GM12878 (cell line): ENCODE results near the gene MAP1S.

Source experiments
- BRCA1 ChIP-seq: IDR thresholded peaks from 2 replicates; pipeline ENCODE4 v1.6.1; 2011; ENCODE audit warnings: low read depth, low read length, improper control_type of control experiment
- CREM ChIP-seq: IDR thresholded peaks from 2 replicates; pipeline ENCODE4 v1.6.1; 2014; ENCODE audit warnings: antibody characterized with exemption, low read depth
- LARP7 ChIP-seq: fragments of 450-650 bp; IDR thresholded peaks from 2 replicates; pipeline ENCODE4 v1.6.1; 2017; ENCODE audit warnings: mild to moderate bottlenecking
- POU2F2 ChIP-seq: IDR thresholded peaks from 3 replicates; pipeline ENCODE4 v1.6.1; 2011; ENCODE audit warnings: low read depth, mild to moderate bottlenecking, low read length, borderline replicate concordance
- RFX5 ChIP-seq: IDR thresholded peaks from 2 replicates; pipeline ENCODE4 v1.6.1; 2011; ENCODE audit warnings: low read depth, low read length, improper control_type of control experiment
- YY1 ChIP-seq: IDR thresholded peaks from 2 replicates; pipeline ENCODE4 v1.6.1; 2011; ENCODE audit warnings: low read depth, mild to moderate bottlenecking, low read length
- TF ChIP-seq, protein P1 (sequence below), 3 experiments: IDR thresholded peaks in 2 of 3; conservative IDR thresholded peaks in 1 of 3; 2 replicates each; pipeline ENCODE4 v1.5.1; 2011; ENCODE audit warnings: low read depth in 3 of 3, low read length in 3 of 3, mild to moderate bottlenecking in 3 of 3, control low read depth in 2 of 3, moderate library complexity in 2 of 3, inconsistent platforms in 1 of 3, mixed read lengths in 1 of 3; ENCODE audit not compliant: control insufficient read depth in 2 of 3, insufficient read depth in 1 of 3; ENCODE audit errors: extremely low read depth in 1 of 3
- TF ChIP-seq, protein P2 (sequence below): fragments of 450-650 bp; IDR thresholded peaks from 2 replicates; pipeline ENCODE4 v1.6.1; 2018; ENCODE audit warnings: mild to moderate bottlenecking, low read depth, moderate library complexity; ENCODE audit not compliant: partially characterized antibody
- TF ChIP-seq, protein P3 (sequence below): fragments of 450-650 bp; IDR thresholded peaks from 2 replicates; pipeline ENCODE4 v1.6.1; 2017; ENCODE audit warnings: borderline replicate concordance
- TF ChIP-seq, protein P4 (sequence below): fragments of 450-650 bp; IDR thresholded peaks from 2 replicates; pipeline ENCODE4 v1.6.1; 2014; ENCODE audit warnings: mild to moderate bottlenecking

DNA sequence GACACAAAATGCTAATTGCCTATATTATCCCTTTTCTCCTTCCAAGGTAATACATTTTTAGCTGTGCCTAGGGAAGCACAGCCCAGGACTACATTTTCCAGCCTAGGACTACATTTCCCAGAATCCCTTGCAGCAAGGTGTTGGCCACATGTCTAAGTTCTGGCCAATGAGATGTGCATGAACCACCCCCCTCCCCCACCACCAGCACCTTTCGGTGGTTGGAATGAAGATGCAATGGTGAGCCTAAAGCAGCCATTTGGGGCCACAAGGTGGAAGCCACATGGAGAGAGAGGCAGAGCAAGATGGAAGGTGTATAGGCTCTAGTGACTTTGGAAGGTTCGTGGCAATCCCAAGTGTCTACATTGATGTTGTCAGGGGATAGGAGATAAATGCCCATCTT lies 47.4 kb upstream of the MAP1S start:
- no peak for TF ChIP-seq BRCA1
- TF ChIP-seq RFX5 = no peak
- TF ChIP-seq, protein P1, sequence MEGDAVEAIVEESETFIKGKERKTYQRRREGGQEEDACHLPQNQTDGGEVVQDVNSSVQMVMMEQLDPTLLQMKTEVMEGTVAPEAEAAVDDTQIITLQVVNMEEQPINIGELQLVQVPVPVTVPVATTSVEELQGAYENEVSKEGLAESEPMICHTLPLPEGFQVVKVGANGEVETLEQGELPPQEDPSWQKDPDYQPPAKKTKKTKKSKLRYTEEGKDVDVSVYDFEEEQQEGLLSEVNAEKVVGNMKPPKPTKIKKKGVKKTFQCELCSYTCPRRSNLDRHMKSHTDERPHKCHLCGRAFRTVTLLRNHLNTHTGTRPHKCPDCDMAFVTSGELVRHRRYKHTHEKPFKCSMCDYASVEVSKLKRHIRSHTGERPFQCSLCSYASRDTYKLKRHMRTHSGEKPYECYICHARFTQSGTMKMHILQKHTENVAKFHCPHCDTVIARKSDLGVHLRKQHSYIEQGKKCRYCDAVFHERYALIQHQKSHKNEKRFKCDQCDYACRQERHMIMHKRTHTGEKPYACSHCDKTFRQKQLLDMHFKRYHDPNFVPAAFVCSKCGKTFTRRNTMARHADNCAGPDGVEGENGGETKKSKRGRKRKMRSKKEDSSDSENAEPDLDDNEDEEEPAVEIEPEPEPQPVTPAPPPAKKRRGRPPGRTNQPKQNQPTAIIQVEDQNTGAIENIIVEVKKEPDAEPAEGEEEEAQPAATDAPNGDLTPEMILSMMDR (IDR thresholded peaks at IDR 0.05 in 2 of 3, conservative IDR thresholded peaks at IDR 0.05 in 1 of 3; ENCODE audit: control insufficient read depth in 2 of 3, extremely low read depth in 1 of 3, insufficient read depth in 1 of 3, low read depth in 3 of 3, low read length in 3 of 3) = no peak
- peak; percentile 22; the same call in 1 of the 2 replicates for TF ChIP-seq YY1
- no peak for TF ChIP-seq POU2F2
- TF ChIP-seq, protein P2, sequence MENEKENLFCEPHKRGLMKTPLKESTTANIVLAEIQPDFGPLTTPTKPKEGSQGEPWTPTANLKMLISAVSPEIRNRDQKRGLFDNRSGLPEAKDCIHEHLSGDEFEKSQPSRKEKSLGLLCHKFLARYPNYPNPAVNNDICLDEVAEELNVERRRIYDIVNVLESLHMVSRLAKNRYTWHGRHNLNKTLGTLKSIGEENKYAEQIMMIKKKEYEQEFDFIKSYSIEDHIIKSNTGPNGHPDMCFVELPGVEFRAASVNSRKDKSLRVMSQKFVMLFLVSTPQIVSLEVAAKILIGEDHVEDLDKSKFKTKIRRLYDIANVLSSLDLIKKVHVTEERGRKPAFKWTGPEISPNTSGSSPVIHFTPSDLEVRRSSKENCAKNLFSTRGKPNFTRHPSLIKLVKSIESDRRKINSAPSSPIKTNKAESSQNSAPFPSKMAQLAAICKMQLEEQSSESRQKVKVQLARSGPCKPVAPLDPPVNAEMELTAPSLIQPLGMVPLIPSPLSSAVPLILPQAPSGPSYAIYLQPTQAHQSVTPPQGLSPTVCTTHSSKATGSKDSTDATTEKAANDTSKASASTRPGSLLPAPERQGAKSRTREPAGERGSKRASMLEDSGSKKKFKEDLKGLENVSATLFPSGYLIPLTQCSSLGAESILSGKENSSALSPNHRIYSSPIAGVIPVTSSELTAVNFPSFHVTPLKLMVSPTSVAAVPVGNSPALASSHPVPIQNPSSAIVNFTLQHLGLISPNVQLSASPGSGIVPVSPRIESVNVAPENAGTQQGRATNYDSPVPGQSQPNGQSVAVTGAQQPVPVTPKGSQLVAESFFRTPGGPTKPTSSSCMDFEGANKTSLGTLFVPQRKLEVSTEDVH = no peak
- TF ChIP-seq, protein P3, sequence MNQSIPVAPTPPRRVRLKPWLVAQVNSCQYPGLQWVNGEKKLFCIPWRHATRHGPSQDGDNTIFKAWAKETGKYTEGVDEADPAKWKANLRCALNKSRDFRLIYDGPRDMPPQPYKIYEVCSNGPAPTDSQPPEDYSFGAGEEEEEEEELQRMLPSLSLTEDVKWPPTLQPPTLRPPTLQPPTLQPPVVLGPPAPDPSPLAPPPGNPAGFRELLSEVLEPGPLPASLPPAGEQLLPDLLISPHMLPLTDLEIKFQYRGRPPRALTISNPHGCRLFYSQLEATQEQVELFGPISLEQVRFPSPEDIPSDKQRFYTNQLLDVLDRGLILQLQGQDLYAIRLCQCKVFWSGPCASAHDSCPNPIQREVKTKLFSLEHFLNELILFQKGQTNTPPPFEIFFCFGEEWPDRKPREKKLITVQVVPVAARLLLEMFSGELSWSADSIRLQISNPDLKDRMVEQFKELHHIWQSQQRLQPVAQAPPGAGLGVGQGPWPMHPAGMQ = no peak
- no peak for TF ChIP-seq LARP7
- TF ChIP-seq, protein P4, sequence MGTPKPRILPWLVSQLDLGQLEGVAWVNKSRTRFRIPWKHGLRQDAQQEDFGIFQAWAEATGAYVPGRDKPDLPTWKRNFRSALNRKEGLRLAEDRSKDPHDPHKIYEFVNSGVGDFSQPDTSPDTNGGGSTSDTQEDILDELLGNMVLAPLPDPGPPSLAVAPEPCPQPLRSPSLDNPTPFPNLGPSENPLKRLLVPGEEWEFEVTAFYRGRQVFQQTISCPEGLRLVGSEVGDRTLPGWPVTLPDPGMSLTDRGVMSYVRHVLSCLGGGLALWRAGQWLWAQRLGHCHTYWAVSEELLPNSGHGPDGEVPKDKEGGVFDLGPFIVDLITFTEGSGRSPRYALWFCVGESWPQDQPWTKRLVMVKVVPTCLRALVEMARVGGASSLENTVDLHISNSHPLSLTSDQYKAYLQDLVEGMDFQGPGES = no peak
- TF ChIP-seq CREM = no peak
